Measurements from ENCODE around the gene TRIM39.

The TRIM39 gene

DNA sequence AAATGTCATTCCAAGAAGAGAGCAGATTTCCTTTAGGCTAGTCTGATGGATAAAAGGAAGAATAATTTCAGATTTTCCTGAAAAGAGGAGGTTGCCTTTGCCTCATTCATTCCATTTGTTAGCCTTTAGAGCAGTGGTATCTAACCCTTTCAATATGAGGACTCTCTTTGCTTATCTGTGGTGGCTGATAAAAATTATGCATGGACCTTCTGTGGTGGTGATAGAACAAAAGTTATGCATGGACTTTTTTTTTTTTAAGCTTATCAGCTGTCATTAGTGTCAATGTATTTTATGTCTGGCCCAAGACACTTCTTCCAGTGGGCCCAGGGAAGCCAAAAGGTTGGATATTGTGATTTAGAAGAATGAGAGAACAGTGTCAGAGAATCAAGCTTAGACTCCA, 1.7 kb downstream of the TRIM39 start:
- no peak for DNase-seq

DNA sequence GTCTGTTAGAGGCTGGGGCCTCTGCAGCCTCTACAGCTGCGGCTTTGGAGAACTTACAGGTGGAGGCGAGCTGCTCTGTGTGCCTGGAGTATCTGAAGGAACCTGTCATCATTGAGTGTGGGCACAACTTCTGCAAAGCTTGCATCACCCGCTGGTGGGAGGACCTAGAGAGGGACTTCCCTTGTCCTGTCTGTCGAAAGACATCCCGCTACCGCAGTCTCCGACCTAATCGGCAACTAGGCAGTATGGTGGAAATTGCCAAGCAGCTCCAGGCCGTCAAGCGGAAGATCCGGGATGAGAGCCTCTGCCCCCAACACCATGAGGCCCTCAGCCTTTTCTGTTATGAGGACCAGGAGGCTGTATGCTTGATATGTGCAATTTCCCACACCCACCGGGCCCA, 2.6 kb downstream of the TRIM39 start:
- no peak for DNase-seq

DNA sequence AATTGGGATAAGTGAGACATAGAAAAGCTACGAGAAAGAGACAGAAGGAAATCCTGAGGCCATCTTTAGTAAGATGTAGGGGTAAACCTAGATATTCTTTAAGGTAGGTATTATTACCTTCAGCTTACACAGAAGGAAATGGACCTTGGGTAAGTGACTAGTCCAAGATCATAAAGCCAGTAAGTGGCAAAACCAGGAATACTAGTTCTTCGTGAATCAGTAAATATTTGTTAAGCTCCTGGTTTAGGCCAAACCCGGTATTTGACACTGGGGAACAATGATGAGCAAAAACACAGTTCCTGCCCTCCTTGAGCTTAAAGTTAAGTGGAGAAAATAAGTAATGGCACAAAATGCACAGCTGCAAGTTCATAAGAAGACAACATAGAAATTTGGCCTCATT, 5.3 kb downstream of the TRIM39 start:
- no peak for DNase-seq

DNA sequence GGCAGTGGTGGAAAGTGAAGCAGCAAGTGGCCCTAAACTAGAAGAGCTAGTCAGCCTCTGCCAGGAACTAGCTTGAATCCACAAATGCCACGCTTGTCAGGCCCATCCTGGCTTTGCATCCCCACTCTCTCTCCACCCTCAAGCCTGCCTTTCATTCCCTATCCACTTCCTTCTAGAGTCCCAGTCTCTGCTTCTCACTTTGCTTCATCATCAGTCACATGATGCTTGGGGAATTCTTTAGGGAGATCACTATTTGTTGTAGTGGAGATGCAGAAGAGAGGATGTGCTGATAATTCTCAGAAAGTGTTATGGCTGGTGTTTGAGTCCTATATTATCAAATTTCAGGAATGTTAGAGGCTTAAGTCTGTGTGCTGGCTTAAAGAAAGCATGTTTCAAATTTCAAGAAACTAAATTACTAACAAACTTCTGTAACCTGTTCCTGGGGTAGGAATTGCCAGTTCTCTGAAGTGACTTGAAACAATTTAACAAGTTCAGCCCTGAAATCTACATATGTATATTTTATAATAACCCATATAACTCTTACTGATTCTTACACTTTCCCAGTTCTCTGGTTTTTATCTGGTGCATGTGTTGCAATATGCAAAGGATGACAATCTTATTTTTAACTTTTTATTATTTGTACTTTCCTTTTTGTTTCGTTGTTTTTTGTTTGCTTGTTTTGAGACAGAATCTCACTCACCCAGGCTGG, 7.5 kb downstream of the TRIM39 start:
- no peak for DNase-seq

DNA sequence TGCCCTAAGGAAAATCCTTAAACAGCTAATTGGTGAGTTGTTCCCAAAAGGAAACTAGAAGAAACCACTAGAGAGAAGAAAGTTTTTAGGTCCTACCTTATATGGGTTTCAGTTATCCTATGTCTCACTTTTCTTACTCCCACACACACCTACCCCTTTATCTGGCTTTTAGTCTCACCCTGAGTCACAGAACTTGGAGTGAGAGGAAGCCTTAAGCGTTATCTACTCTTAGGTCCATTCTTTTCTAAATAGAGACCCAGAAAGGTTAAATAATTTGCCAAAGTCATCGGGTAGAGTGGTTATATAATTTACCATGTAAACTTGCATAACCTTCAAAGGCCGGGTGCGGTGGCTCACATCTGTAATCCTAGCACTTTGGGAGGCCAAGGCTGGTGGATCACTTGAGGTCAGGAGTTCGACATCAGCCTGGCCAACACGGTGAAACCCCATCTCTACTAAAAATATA, 13.9 kb downstream of the TRIM39 start:
- no peak for DNase-seq

DNA sequence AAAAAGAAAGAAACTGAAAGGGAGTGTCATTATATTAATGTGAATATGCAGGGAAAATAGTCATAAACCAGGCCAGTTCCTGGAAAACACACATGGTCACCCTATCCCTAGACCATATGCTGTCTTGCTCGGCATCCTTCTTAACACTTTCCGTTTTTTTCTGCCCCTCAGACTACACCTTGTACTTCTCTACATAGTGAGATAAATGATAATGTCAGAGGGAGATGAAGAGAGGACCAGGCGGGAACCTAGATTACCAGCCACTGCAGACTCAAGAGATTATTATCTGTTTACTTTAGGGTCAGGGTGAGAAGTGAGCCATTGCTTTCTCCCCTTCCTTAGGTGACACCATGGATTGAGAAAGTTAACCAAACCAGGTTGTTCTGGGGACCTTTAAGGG, 14.5 kb downstream of the TRIM39 start:
- DNase-seq, result no peak

DNA sequence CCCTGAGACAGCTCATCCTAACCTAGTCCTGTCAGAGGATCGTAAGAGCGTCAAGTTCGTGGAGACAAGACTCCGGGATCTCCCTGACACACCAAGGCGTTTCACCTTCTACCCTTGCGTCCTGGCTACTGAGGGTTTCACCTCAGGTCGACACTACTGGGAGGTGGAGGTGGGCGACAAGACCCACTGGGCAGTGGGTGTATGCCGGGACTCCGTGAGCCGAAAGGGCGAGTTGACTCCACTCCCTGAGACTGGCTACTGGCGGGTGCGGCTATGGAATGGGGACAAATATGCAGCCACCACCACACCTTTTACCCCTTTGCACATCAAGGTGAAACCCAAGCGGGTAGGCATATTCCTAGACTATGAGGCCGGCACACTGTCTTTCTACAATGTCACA, 15.0 kb downstream of the TRIM39 start:
- no peak for DNase-seq

DNA sequence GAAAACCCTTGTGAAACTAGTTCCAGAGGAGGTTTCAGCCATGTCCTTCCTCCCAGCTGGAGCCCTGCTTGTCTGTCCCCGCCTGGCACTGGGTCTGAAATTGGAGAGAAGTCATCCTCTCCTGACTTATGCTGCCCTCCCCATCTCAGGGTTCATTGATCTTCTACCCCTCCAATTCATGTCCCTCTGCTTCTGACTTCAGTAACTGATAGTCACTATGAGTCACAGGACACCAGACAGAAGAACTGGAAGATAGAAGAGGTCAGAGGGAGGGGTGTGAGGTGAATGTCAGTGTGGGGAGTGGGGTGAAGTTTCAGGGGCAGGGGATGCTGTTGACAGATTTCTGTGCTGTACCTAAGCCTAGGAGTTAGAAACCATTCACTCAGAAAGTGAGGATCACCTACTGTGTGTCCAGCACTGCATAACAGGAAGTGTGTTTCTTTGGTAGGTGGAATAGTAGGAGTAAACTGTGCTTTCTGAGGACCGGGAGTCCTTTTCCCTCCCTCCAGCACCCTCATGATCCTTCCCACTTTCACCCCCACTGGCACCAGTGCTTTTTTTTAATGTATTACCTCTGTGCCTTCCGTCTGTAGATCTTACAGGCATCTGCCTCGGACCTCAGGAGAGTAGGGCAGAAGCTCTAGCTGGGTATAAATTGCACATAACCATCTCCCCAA, 17.6 kb downstream of the TRIM39 start:
- no peak for DNase-seq

DNA sequence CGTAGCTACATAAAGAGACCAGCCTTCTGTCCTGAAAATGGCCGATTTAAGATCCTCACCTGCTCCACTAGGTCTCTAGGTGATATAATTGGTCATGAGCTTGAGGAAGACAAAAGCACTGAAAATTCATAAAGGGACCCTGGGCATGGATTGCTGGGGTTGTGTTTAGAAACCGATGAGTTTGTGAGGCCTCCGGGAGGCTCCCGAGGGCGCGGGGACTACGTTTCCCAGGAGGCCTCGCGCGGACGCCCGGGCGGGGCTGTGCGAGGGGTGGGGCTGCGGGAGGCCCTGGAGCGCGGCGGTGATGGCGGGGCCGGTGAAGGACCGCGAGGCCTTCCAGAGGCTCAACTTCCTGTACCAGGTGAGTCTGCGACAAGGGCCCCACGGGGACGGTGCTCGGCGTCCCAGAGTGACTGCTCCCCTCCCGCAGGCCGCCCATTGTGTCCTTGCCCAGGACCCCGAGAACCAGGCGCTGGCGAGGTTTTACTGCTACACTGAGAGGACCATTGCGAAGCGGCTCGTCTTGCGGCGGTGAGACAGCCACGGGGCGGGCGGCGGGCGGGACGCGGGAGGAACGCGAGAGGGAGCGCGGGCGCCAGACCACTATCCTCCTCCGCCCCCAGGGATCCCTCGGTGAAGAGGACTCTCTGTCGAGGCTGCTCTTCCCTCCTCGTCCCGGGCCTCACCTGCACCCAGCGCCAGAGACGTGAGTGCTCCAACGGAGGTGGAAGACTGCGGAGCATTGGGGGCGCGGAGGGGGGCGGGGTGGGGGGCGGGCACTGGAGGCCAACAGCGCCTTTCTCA, 18.3 kb downstream of the TRIM39 start, which contains the start of gene RPP21:
Gene RPP21 (plus strand): TSS at position 289 of the 804 bp plus-strand sequence. CDS start 16 bp downstream, at position 305.
- DNase-seq, result peak; percentile 68

DNA sequence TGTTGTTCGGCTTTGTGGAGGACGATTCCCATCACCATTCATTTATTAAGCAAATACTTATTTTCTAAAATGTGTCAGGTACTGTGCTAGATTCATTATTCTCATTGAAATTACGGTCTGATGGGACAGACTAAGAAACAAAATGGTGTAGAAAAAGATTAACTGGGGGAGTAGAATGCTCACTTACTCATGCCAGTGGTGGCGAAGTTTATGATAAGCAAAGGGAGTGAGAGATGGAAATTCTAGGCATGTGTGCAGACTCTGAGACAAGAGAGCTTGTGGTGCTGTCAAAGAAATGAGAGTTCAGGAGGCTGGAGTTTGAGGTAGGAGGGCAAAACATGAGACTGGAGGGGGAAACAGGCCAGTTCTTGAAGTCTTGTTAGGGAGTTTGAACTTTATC, 19.1 kb downstream of the TRIM39 start:
- DNase-seq, result no peak

DNA sequence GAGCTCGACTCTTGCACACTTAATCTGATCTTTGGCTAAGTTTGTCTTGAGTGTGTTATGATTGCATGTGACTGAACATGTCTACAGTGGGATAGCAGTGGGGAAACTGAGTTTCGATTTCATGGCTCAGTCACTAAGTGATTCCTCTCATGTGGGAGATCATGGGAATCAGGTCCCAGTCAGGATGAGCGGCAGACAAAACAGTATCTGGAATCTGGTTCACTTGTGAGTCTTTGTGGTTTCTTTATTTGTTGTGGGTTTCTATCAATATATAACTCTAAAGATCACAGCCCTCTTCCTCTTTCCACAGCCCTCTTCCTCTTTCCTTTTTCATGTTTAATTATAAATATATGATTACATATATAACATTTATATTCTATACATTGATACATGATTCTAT, 22.2 kb downstream of the TRIM39 start:
- DNase-seq, result no peak

DNA sequence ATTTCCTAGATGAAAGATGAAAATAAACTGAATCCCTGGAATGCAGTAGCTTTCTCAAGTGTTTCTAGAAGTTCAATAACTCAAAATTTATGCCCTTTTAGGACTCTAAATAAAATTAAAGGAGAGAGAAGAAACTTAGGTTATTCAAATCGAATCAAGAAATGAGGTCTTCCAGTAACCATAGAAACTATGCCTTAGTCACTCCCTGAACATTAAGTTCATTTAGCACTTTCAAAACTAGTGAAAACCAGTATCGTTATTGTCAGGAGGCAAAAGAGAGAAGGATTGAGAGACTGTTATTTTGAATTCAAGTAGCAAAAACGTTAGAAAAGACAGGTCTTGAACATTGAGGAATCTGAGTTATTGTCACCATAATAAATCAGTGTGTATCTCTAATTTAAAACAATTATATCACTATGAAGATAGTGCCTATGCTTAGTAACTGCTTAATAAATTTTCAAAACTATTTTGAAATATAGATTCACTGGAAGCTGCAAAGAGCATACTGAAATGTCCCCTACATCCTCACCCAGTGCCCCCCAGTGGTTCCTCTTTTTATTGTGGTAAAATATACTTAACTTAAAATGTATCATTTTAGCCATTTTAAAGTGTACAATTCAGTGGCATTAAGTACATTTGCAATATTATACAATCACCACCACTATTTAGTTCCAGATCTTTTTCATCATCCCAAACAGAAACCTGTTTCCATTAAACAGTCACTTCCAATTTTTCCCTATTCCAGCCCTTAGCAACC, 22.9 kb downstream of the TRIM39 start:
- no peak for DNase-seq

DNA sequence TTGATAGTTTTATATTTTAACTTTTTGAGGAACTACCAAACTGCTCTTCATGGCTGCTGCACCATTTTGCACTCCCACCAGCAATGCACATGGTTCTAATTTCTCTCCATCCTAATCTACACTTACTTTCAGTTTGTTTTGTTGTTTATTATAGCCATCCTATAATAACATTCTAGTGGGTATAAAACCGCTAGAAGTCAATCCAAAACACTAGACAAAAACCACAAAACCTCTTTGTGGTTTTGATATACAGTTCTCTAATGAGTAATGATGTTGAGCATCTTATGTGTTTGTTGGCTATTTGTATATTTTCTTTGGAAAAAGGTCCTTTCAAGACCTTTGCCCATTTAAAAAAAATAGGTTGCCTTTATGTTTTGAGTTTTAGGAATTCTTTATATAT, 23.8 kb downstream of the TRIM39 start:
- DNase-seq, result no peak

DNA sequence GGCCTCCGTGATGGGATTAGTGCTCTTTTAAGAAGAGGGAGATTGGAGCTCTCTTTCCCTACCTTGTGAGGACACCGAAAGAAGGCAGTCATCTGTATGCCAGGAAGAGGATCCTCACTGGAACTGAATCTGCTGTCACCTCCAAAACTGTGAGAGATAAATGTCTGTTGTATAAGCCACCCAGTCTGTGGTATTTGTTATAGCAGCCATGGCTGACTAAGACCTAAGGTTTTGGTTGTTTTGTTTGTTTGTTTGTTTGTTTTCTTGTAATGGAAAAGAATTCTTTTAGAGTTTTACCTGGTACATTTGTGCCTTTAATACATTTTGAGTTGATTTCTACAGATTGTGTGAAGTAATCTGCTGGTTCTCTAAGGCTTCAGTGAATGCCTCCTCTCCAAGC, 25.8 kb downstream of the TRIM39 start:
- no peak for DNase-seq

DNA sequence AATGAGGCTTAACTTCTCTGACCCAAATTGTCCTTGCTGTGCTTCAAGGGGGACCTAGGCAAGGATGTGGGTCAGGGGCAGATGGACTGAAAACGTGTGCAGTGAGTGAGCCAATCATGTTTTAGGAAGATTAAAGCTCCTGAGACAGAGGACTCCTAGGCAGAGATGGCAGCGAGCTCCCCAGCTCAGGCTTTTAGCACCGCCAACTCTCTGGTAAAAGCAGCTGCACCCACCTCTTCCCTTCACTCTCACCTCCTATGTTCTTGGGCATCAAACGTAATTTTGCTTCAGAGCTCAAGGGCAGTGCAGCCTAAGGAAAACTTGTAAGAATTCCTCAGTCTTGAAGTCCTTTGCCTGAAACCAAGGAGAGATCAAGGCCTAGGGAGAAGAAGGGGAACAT, 28.6 kb downstream of the TRIM39 start:
- no peak for DNase-seq

DNA sequence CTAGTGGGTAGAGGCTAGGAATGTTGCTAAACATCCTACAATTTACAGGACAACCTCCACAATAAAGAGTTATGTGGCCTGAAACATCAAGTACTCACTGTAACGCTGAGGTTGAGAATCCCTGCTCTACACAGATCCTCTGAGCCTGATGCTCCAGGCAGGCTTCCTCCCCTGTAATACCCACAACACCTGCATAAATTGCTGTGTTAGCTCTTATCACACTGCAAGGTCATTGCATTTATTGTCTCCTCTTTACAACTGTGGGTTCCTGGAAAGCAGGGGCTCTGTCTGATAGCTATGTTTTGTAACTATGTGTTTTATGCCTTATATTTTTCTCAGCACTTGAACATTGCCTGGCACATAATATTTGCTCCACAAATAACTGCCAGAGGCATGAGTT, 29.8 kb downstream of the TRIM39 start:
- DNase-seq, result no peak

DNA sequence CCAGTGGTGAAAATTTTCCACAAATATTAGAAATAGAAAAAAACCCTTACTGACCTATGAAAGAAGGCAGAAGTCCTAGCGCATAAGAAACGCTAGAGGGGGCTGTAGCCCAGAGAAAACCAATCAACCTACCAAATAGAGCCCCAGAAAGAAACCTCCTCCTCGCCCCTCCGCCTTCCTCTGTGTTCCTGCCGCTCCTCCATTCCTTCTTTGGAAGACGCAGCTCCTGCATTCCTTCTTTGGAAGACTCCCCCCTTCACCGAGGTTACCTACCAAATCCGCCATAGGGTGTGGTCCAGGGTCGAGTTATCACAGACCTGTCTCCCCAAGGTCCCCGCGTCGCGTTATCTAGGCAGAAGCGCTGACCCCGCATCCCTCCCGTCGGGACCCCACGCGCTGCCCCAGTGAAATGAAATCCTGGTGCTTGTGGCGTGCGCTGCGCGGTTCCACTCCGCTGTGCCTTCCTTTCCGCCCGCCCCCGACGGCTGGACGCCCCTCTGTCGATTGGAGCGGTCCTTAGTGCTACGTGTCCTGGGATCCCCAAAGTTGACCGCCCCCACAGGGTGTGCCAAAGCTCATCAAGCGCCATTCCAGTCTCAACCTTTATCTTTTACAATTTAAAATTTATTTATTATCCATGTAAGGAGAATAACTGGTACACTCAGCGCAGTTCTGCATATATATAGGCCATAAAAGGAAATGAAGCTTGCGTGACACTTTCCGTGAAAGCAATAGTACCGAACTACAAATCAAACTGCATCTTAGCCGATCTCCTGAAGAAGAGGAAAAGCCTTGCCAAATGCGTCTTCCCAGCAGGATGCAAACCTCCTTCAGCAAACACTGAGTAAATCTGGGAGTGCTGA, 31.2 kb downstream of the TRIM39 start:
- DNase-seq, result peak; percentile 50

DNA sequence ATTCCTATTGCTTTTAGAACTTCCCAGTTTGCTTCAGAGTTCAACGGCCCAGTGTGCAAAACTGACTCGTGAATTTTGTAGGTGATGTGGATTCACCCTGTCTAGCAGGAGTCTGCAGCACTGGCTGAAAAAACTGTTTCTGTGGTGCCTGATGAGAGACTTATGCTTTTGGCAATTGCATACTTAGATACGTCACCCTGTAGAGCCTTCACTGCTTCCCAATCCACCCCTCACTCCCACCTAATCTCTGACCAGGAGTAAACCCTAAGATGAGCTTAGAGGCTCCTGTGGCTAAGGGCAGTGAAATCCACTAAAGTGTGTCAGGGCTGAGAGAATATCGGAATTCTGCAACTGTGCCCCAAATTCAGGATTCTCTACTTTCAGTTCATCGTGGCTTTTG, 32.5 kb downstream of the TRIM39 start:
- no peak for DNase-seq

DNA sequence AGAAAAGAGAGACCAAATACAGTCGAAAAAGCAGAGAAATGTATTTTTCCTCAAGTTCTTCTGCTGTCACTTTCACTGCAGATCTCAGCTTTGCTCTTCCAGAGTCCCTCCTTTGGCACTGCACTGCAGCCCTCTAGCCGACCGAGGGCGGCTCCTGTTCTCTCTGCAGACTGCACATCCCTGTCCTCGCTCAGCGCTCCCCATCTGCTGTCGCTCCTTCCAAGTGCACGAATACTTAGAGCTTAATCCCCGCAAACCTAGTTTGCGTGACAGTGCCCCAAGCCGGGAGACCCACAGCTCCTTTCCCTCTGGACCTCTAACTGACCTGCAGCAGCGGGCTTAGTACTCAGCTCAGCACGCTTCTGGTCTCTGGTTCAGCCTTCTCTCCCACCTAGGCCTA, 33.4 kb downstream of the TRIM39 start:
- DNase-seq, result no peak

DNA sequence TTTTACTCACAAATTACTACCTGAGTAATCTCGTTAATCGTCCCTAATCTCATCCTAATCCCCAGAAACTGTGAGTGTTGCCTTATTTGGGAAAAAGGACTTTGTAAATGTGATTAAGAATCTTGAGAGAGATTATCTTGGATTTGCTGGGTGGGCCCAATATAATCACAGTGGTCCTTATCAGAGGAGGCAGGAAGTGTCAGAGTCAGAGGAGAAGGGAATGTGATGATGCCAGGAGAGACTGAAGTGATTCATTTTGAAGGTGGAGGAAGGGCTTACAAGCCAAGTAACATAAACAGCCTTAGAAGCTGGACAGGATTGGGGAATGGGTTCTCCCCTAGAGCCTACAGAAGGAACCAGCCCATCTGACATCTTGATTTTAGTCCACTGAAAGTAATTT, 34.9 kb downstream of the TRIM39 start:
- no peak for DNase-seq

DNA sequence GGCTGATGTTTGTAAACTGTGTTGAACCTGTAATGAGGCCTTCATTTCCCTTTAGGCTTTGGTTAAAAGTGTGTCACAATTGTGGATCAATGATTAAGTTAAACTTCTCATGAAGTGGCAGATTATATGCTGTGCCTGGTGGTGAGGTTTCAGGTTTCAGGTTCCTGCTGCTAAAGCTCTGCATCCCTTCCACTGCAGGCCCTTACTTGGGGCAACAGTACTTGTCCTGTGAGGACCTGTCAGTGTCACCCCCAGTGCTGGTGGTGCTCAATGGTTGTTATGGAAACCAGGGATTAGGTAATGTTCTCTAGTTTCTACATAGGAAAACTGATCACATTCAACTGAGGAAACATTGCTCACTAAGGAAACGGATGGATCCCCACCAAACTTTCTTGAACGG, 36.7 kb downstream of the TRIM39 start:
- DNase-seq, result no peak

DNA sequence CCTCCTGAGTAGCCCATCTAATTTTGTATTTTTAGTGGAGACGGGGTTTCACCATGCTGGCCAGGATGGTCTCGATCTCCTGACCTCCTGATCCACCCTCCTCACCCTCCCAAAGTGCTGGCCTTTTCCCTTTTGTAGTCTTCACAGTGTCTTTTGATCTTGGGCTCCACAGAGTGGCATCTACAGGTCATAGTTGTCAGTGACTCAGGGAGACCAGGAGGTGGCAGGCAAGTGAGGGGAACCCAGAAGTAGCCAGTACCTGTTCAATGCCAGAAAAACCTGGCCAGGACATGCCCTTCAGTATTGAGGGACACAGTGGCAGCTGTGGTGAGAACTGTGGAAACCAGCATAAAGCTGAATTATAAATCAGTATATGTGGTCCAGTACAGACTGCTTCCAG, 37.9 kb downstream of the TRIM39 start:
- DNase-seq, result no peak

Data from NCI-H1105 treated with DMSO at 0.1 percent for 48 hours (cell line).